IPS-NIHi7 (cell line): ENCODE measurements around the gene HOXD8.

Experiments
- DNase-seq: peaks from one replicate; pipeline ENCODE4 v3.0.0; 2012; ENCODE audit warnings: mixed read lengths; ENCODE audit errors: extremely low spot score

The HOXD8 gene

GRCh38 chr2:176117162-176117822 lies 12.2 kb upstream of the HOXD8 start:
- no peak for DNase-seq

GRCh38 chr2:176117823-176118371 lies 11.6 kb upstream of the HOXD8 start:
- DNase-seq = no peak

GRCh38 chr2:176118601-176119339 lies 10.7 kb upstream of the HOXD8 start:
- no peak for DNase-seq

- no peak for DNase-seq
Observed at GRCh38 chr2:176120364-176121189, 8.9 kb upstream of the HOXD8 start.

- DNase-seq = no peak
Observed at GRCh38 chr2:176121190-176122051, 8.1 kb upstream of the HOXD8 start.

- DNase-seq = no peak
Observed at GRCh38 chr2:176122052-176122682, 7.3 kb upstream of the HOXD8 start.

- no peak for DNase-seq
Observed at GRCh38 chr2:176122683-176123410, 6.7 kb upstream of the HOXD8 start, which contains the start of gene HOXD9. Gene HOXD9, plus strand, starts transcription at chr2:176122719. Its CDS starts 50 bp downstream, at chr2:176122769.

GRCh38 chr2:176123411-176124109 lies 5.9 kb upstream of the HOXD8 start:
- no peak for DNase-seq

GRCh38 chr2:176124110-176124946 lies 5.2 kb upstream of the HOXD8 start:
- no peak for DNase-seq

GRCh38 chr2:176124947-176125771 lies 4.3 kb upstream of the HOXD8 start:
- no peak for DNase-seq

GRCh38 chr2:176125772-176126054 lies 3.8 kb upstream of the HOXD8 start:
- DNase-seq = no peak

GRCh38 chr2:176126929-176127773 lies 2.4 kb upstream of the HOXD8 start:
- no peak for DNase-seq

GRCh38 chr2:176127774-176128072 lies 1.8 kb upstream of the HOXD8 start:
- no peak for DNase-seq

- DNase-seq = no peak
Observed at GRCh38 chr2:176128172-176128981, 1.1 kb upstream of the HOXD8 start.

- DNase-seq = no peak
Observed at GRCh38 chr2:176129813-176130146, 275 bp downstream of the HOXD8 start.
